OCI-LY7 (cell line): ENCODE measurements around the gene RASA4B.
"Not testable (repeated sequence)": the region's sequence is repeated elsewhere in the genome, so short reads cannot be mapped to it uniquely, and the experiment has no call there.

Source experiments
- CTCF ChIP-seq: fragments of 200-600 bp; sonication (generic); conservative IDR thresholded peaks from 2 replicates; pipeline ENCODE4 v1.5.1; 2014; ENCODE audit warnings: mild to moderate bottlenecking, antibody characterized with exemption, low read length, moderate library complexity, mixed read lengths
- EZH2phosphoT487 ChIP-seq: fragments of 200-600 bp; sonication (generic); IDR thresholded peaks from 2 replicates; pipeline ENCODE4 v1.6.1; 2018; ENCODE audit warnings: low read depth, borderline replicate concordance, mild to moderate bottlenecking, mixed run types, antibody characterized with exemption, low read length, moderate library complexity, mixed read lengths

GRCh38 chr7:102479982-102480637, 37.5 kb downstream of the RASA4B start:
- peak; percentile 30 for TF ChIP-seq CTCF
- TF ChIP-seq EZH2phosphoT487: not testable (repeated sequence)
